Esophagus squamous epithelium (tissue), 4 donors: Measurements from ENCODE around the gene NEMP2.

ENCODE experiments used
- CTCF ChIP-seq, 6 experiments: fragments of 450-650 bp in 4 of 6; fragments of 200-600 bp in 2 of 6; sonication (generic) in 2 of 6; IDR thresholded peaks; one replicate each; pipeline ENCODE4 v1.5.1; 2016 to 2019; ENCODE audit warnings: antibody characterized with exemption in 6 of 6, mild to moderate bottlenecking in 4 of 6, moderate library complexity in 4 of 6
- POLR2A ChIP-seq, 4 donors: fragments of 450-650 bp; IDR thresholded peaks; one replicate each; pipeline ENCODE4 v1.6.1; 2017; ENCODE audit warnings: antibody characterized with exemption in 4 of 4, mild to moderate bottlenecking in 4 of 4, moderate library complexity in 3 of 4

GRCh38 chr2:190459881-190460280 lies 74.6 kb downstream of the NEMP2 start:
- TF ChIP-seq CTCF (IDR thresholded peaks at IDR 0.05), result no peak
- no peak for TF ChIP-seq POLR2A (IDR thresholded peaks at IDR 0.05)
